VCaP (cell line): ENCODE data around the gene MRPS18C.
"Not testable (repeated sequence)": the region's sequence is repeated elsewhere in the genome, so short reads cannot be mapped to it uniquely, and the experiment has no call there.

Experiments
- H3K27ac ChIP-seq: fragments of 450-650 bp; 2 replicates; pipeline ENCODE4 v1.5.1; 2017
- TF ChIP-seq, protein P1 (sequence below): fragments of 450-650 bp; conservative IDR thresholded peaks from 2 replicates; pipeline ENCODE4 v1.5.1; 2017; ENCODE audit warnings: mild to moderate bottlenecking, moderate library complexity

MRPS18C gene

DNA sequence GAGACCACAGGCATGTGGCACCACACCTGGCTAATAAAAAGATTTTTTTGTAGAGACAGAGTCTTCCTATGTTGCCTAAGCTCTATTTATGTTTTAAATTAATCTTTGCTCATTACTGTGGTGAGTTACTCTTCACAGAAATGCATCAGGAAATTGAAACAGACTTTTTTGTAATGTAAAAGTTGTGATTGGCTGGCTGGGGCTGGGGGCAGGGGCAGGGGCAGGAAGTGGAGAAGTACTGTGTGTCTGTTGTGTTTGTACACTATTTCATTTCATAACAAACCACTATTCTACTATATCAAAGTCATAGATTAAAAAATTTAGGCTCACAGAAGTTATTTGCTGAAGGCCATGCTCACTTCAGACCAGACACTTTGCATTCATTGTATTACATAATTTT, 48.1 kb downstream of the MRPS18C start:
- H3K27ac ChIP-seq, result no peak overlapping the region
- TF ChIP-seq, protein P1, sequence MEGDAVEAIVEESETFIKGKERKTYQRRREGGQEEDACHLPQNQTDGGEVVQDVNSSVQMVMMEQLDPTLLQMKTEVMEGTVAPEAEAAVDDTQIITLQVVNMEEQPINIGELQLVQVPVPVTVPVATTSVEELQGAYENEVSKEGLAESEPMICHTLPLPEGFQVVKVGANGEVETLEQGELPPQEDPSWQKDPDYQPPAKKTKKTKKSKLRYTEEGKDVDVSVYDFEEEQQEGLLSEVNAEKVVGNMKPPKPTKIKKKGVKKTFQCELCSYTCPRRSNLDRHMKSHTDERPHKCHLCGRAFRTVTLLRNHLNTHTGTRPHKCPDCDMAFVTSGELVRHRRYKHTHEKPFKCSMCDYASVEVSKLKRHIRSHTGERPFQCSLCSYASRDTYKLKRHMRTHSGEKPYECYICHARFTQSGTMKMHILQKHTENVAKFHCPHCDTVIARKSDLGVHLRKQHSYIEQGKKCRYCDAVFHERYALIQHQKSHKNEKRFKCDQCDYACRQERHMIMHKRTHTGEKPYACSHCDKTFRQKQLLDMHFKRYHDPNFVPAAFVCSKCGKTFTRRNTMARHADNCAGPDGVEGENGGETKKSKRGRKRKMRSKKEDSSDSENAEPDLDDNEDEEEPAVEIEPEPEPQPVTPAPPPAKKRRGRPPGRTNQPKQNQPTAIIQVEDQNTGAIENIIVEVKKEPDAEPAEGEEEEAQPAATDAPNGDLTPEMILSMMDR, result no peak

DNA sequence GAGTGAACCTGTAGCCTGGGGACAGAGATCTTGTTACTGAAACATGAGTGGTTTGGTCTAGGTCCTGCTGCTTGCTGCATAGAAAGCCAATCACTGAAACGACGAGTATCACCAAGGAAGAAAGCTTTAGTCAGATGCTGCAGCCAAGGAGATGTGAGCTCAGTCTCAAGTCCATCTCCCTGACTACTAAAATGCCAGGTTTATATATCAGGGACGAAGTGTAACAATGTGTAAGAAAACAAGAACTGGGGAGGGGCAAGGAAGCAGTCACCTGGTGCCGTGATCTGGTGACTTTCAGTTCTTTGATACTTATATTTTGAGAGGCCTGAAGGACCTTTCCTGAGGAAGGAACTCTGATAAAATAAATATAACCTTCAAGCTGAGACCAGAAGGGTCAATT, 48.6 kb downstream of the MRPS18C start:
- TF ChIP-seq, protein P1, result no peak
- H3K27ac ChIP-seq, result no peak overlapping the region

DNA sequence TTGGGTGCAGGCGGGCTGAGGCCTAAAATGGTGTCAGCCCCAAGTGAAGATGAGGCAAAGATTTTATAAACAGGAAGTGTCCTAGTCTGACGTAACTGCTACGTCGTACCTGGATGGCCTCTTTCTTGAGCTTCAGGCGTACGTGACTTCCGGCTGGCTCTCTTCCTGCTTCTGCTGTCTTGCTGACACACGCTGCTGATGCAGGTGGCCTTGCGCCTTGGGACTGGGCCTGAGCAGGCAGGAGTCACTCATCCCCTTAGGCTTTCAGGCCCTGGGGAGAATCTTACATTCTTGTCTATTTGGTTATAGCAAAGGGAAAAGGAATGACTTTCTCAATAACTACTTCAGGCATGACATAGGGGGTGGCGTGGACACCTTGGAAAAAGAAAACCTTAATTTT, 49.1 kb downstream of the MRPS18C start:
- no peak overlapping the region for H3K27ac ChIP-seq
- TF ChIP-seq, protein P1, result no peak

DNA sequence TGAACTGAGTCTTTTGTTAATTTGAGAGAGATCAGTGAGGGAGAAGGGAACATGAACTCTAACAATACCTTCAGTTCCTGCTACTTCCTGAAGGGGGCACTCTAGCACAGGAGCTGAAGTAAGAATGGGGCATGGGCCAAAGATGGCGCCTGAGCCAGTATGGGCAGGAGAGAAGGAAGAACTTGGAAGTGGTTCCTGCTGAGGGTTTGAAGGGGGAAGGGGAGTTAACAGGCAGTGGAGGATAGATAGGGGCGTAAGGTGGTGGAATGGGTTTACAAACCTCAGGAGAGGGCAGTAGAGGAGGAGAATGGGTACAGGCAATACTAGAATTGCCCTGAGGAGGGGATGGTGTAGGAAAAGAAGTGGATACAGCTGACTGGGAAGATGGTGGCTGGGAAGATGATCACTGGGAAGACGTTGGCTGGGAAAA, 53.3 kb downstream of the MRPS18C start:
- H3K27ac ChIP-seq, result not testable (repeated sequence)
- TF ChIP-seq, protein P1, result peak; percentile 67

DNA sequence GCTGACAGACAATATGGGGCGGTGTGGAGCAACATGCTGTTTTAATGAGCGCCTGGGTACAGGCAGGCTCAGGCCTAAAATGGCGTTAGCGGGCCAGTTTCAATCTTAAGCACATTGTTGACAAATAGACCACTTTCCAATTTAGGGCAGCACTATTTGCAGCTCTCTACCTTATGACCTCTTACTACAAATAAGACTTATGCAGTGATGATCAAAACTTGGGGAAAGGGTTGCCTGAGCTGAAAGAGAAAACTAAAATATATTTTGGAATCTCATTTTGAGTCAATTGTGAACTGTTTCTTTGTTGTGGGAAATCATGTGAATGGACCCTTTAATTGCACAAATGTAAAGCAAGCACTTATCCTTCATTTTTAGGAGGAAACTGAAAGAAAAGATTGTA, 54.6 kb downstream of the MRPS18C start:
- TF ChIP-seq, protein P1, result no peak
- H3K27ac ChIP-seq, result no peak overlapping the region
